Measurements from ENCODE around the gene NASP.

The NASP gene

GRCh38 chr1:45573231-45573804 lies 10.5 kb upstream of the NASP start:
- TF ChIP-seq CTCF (IDR thresholded peaks at IDR 0.05): no peak
- H3K27ac ChIP-seq: no peak overlapping the region
- H3K27me3 ChIP-seq: no peaks in the 10 kb centered on the region
- H3K36me3 ChIP-seq: peaks cover 8% of the 10 kb centered on the region
- no peaks in the 10 kb centered on the region for H3K9me3 ChIP-seq
- H3K4me3 ChIP-seq (ENCODE audit: low read depth in 1 of 2, low read length in 1 of 2): no peak overlapping the region
- H3K4me1 ChIP-seq (ENCODE audit: control insufficient read depth in 1 of 2, insufficient read depth in 1 of 2, low read depth in 1 of 2, low read length in 1 of 2): peaks cover 10 to 22% of the 10 kb centered on the region in 2 experiments

- Histone ChIP-seq H3K27ac (no peak overlapping the region), H3K27me3 (no peaks in the 10 kb centered on the region), H3K9me3 (no peaks in the 10 kb centered on the region), H3K4me3 (ENCODE audit: low read depth in 1 of 2, low read length in 1 of 2) (no peak overlapping the region), H3K4me1 (ENCODE audit: control insufficient read depth in 1 of 2, insufficient read depth in 1 of 2, low read depth in 1 of 2, low read length in 1 of 2) (peaks cover 10 to 22% of the 10 kb centered on the region in 2 experiments), H3K36me3 (no peaks in the 10 kb centered on the region)
- TF ChIP-seq CTCF (IDR thresholded peaks at IDR 0.05): no peak
Observed at GRCh38 chr1:45574105-45574626, 9.7 kb upstream of the NASP start.

GRCh38 chr1:45583264-45583665 lies 576 bp upstream of the NASP start:
- no peak for TF ChIP-seq CTCF (IDR thresholded peaks at IDR 0.05)
- H3K27ac ChIP-seq: peak overlapping the region; percentile 87
- H3K9me3 ChIP-seq: no peaks in the 10 kb centered on the region
- peak overlapping the region; percentile 95 to 99 for H3K4me3 ChIP-seq (ENCODE audit: low read depth in 1 of 2, low read length in 1 of 2)
- peaks cover 39 to 40% of the 10 kb centered on the region in 2 experiments for H3K4me1 ChIP-seq (ENCODE audit: control insufficient read depth in 1 of 2, insufficient read depth in 1 of 2, low read depth in 1 of 2, low read length in 1 of 2)
- no peaks in the 10 kb centered on the region for H3K27me3 ChIP-seq
- no peaks in the 10 kb centered on the region for H3K36me3 ChIP-seq

- peak; percentile 15 for TF ChIP-seq CTCF (IDR thresholded peaks at IDR 0.05)
- peak overlapping the region; percentile 95 to 99 for H3K4me3 ChIP-seq (ENCODE audit: low read depth in 1 of 2, low read length in 1 of 2)
- H3K27me3 ChIP-seq: no peaks in the 10 kb centered on the region
Observed at GRCh38 chr1:45584351-45585109, 689 bp downstream of the NASP start.

GRCh38 chr1:45585110-45585426 lies 1.2 kb downstream of the NASP start:
- H3K4me1 ChIP-seq (ENCODE audit: control insufficient read depth in 1 of 2, insufficient read depth in 1 of 2, low read depth in 1 of 2, low read length in 1 of 2): peaks cover 39 to 40% of the 10 kb centered on the region in 2 experiments
- peak overlapping the region; percentile 87 for H3K27ac ChIP-seq
- no peaks in the 10 kb centered on the region for H3K9me3 ChIP-seq
- H3K4me3 ChIP-seq (ENCODE audit: low read depth in 1 of 2, low read length in 1 of 2): peak overlapping the region; percentile 95 to 99
- no peaks in the 10 kb centered on the region for H3K27me3 ChIP-seq
- no peak for TF ChIP-seq CTCF (IDR thresholded peaks at IDR 0.05)
- no peaks in the 10 kb centered on the region for H3K36me3 ChIP-seq

More at GRCh38 chr1:45584351-45585109, 689 bp downstream of the NASP start:
- Histone ChIP-seq H3K27ac (peak overlapping the region; percentile 87), H3K4me1 (ENCODE audit: control insufficient read depth in 1 of 2, insufficient read depth in 1 of 2, low read depth in 1 of 2, low read length in 1 of 2) (peaks cover 39 to 40% of the 10 kb centered on the region in 2 experiments), H3K9me3 (no peaks in the 10 kb centered on the region), H3K36me3 (no peaks in the 10 kb centered on the region)
